Fibroblast of gingiva (primary cell): ENCODE results near the gene UCK1.

Experiments
- DNase-seq: peaks from one replicate; pipeline ENCODE4 v3.0.0-alpha.2; 2011; ENCODE audit warnings: low read depth

The UCK1 gene

DNA sequence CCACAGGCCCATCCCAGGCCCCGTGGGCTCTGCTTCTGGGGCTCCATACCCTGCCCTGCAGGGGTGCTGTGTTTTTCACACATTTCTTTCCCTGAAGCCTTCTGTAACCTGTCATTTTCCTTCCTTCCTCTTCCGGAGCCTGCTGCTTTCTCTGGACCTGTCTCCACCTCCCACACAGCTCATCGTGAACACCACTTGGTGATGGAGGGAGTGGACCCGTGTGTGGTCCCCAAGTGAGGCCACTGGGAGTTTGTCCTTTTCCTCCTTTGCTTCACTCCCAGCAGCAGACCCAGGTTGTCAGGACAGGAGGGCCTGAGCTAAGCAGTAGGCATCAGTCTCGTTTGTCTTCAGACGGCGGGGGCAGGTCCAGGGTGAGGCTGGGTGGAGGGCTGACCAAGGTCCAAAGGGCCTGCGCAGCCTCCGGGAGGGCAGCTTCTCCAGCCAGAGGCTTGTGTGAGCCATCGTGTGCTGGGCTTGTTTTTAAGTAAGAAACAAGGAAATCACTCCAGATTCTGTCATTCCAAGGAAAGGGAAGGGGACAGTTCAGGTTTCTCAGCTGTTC, 34.1 kb downstream of the UCK1 start:
- no peak for DNase-seq

GRCh38 chr9:131495785-131496184, 35.3 kb downstream of the UCK1 start:
- DNase-seq: no peak

DNA sequence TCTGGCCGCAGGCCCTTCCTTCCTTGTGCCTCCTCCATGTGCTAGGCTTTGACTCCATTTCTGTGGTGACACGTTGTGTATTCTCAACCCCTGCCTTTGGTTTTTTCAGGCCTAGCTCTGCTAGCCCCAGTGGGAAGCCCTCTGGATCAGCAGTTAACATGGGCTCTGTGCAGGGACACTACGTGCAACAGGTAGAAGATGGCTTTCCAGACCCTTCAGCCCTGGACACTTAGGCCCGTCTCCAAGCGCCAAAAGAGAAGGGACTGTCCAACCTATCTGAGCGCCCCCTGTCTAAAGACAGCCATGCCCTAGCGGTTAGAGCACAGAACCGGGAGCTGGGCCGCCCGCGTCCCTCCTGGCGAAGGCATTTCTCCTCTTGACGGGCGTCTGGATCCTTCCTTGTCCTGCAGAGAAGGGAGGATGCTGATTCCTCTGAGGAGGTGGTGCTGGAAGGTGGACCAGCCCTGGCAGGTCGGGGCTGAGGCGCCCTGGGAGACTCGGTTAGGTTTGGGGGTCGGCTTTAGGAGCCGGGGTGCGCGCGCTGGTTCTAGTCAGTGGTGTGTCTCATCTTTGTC, 36.7 kb downstream of the UCK1 start:
- DNase-seq: no peak

DNA sequence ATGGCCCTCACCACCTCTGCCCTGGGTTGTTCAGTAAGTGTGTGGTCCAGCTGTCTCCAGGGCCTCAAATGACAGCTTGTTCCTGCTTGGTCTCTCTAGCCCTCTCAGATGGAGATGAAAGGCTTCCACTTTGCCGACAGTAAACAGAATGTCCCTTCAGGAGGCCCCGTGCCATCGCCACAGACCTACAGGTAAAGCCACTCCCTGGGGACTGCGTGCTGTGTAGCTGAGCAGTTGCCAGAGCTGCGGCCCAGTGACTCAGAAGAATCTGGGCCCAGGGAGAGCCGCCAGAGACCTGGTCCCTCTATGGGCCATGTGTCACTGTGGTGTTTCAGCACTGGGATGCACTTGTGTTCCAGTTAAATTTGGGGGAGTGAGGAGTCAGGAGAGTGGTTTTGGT, 39.0 kb downstream of the UCK1 start:
- DNase-seq: no peak

GRCh38 chr9:131491001-131491710, 39.9 kb downstream of the UCK1 start:
- DNase-seq: no peak

- no peak for DNase-seq
Observed at GRCh38 chr9:131490514-131490913, 40.5 kb downstream of the UCK1 start.

DNA sequence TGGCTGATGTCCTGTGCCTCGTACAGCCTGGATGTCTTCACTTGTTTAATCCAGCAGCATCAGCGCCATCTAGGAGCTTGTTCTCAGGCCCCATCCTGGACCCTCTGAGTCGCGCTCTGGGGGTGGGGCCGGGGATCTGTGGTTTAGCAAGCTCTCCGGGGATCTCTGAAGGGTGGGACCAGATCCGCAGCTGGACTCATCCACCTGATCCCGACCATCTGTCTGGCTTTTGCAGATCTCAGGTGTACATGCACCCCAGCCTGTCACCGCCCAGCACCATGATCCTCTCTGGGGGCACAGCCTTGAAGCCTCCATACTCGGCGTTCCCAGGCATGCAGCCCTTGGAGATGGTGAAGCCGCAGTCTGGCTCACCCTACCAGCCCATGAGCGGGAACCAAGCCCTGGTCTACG, 43.4 kb downstream of the UCK1 start:
- no peak for DNase-seq

DNA sequence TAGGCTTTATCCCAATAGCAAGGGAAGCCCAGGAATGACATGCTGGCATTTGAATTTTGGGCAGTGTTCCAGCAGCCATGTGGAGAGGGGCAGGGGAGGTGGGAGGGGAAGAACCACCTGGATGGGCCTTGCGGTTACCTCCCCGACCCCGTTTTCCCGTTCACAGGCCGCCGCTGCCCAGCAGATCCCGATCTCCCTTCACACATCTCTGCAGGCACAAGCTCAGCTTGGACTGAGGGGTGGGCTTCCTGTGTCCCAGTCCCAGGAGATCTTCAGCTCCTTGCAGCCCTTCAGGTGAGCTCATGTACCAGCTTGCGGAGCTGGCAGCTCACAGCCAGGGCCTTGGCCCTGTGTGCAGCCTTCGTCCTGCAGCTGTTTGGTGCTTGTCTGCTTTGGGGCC, 44.1 kb downstream of the UCK1 start:
- no peak for DNase-seq

- no peak for DNase-seq
Observed at GRCh38 chr9:131485728-131486422, 45.2 kb downstream of the UCK1 start.

- no peak for DNase-seq
Observed at GRCh38 chr9:131485206-131485605, 45.9 kb downstream of the UCK1 start.

GRCh38 chr9:131484560-131485185, 46.4 kb downstream of the UCK1 start:
- no peak for DNase-seq

DNA sequence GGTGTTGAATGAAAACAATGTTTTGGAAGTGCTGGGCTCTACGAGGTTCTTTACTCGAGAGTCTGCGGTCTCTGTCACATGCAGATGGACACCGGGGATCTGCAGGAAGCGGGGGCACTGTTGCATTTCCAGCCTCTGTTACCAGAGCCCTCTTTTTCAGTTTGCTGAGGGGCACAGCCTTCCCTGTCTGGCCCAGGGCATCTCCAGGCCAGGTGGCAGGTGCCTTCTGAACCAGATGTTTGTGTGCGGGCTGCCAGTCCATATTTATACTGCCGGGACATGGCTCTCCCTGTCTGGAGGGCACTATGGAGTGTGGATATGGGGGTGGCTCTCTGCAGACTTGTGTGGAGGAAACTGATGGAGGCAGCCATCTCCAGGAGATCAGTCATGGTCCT, 47.0 kb downstream of the UCK1 start:
- no peak for DNase-seq

DNA sequence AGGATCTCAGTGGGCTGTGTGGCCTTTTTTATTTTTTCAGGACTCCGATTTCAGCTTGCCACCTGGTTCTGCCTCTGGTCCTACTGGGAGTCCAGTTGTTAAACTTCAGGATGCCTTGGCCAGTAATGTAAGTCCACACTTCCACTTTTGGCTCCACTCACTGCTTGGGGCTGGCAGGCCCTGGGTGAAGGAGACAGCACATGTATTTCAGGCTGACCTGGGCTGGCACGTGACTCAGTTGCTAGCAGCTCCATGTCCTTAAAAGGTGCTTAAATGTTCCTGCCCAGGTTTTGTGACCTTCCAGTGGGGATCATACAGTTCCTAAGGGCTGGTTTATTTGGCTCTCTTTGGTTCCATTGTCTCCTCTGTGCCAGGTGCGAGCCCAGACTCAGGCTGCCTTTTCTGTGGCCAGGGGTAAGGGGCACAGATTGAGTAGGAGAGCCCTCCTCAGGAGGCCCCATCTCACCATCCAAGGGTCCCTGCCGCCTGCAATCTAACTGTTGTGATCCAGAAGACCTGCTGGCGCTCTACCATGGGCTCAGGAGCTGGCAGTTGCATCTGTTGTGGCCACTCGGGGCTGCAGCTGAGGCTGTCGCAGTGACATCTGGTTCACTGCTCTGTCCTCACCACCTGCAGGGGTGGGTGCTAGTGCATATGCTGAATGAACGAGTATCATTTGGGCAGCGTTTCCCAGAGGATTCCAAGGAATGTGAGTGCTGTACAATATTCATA, 47.6 kb downstream of the UCK1 start:
- DNase-seq: no peak

DNA sequence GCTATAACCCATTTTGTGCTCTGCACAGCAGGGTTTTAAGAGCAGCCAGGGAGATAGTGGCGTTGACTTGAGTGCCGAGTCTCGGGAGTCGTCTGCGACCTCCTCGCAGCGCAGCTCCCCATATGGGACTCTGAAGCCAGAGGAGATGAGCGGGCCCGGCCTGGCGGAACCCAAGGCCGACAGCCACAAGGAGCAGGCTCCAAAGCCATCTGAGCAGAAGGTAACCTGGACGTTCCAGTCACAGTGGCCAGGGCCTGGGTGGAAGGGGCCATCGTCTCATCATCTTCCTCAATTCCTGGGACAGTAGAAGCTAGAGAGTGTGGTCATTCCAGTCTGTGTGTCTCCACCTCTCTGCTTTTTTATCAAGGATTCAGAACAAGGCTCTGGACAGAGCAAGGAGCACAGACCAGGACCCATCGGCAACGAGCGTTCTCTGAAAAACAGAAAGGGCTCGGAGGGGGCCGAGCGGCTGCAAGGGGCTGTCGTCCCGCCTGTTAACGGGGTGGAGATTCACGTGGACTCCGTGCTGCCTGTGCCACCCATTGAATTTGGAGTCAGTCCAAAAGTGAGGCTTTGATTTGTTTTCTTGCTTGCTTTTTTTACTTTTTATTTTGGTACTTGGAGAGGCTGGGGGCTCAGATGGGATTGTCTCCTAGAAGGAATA, 48.6 kb downstream of the UCK1 start:
- DNase-seq: no peak

GRCh38 chr9:131481441-131482342, 49.4 kb downstream of the UCK1 start:
- no peak for DNase-seq

GRCh38 chr9:131480258-131480657, 50.8 kb downstream of the UCK1 start:
- DNase-seq: no peak

- DNase-seq: no peak
Observed at GRCh38 chr9:131478911-131479310, 52.2 kb downstream of the UCK1 start.

- DNase-seq: no peak
Observed at GRCh38 chr9:131478421-131478868, 52.6 kb downstream of the UCK1 start.

- DNase-seq: no peak
Observed at GRCh38 chr9:131477816-131478419, 53.1 kb downstream of the UCK1 start.

GRCh38 chr9:131477367-131477766, 53.7 kb downstream of the UCK1 start:
- no peak for DNase-seq
